SU-DHL-6 (cell line): ENCODE results near the gene ARFGAP1.

ENCODE experiments used
- H2AFZ ChIP-seq: fragments of 200-600 bp; sonication (generic); 2 replicates; pipeline ENCODE4 v1.6.1; 2014; ENCODE audit warnings: low read depth, mild to moderate bottlenecking, moderate library complexity, mixed read lengths, antibody characterized with exemption, low read length; ENCODE audit not compliant: severe bottlenecking
- H3F3A ChIP-seq: fragments of 200-600 bp; shearing (Covaris generic); 2 replicates; pipeline ENCODE4 v1.6.0; 2016; ENCODE audit warnings: antibody characterized with exemption, mild to moderate bottlenecking; ENCODE audit not compliant: insufficient read depth
- H3K27ac ChIP-seq: fragments of 200-600 bp; sonication (generic); 2 replicates; pipeline ENCODE4 v1.5.1; 2016; ENCODE audit warnings: low read depth, mild to moderate bottlenecking, low read length, moderate library complexity, mixed read lengths
- H3K27me3 ChIP-seq: fragments of 200-600 bp; sonication (generic), shearing (Covaris generic); 2 replicates; pipeline ENCODE4 v1.6.0; 2014; ENCODE audit warnings: mild to moderate bottlenecking, low read length
- H3K36me3 ChIP-seq: fragments of 200-600 bp; sonication (generic); 2 replicates; pipeline ENCODE4 v1.6.1; 2014; ENCODE audit warnings: mild to moderate bottlenecking, low read length, mixed read lengths
- H3K4me2 ChIP-seq: fragments of 300-600, 200-600 bp; shearing (Covaris generic), sonication (generic); 2 replicates; pipeline ENCODE4 v1.6.0; 2014; ENCODE audit warnings: low read length, low read depth, mild to moderate bottlenecking; ENCODE audit not compliant: poor library complexity, severe bottlenecking
- H3K4me3 ChIP-seq: fragments of 200-600 bp; sonication (generic); 2 replicates; pipeline ENCODE4 v1.5.1; 2014; ENCODE audit warnings: antibody characterized with exemption, low read length, mild to moderate bottlenecking, mixed read lengths; ENCODE audit not compliant: insufficient read depth, poor library complexity, severe bottlenecking
- H3K79me2 ChIP-seq: fragments of 200-600 bp; sonication (generic); 2 replicates; pipeline ENCODE4 v1.6.1; 2014; ENCODE audit warnings: mild to moderate bottlenecking, low read length, moderate library complexity; ENCODE audit not compliant: insufficient read depth
- H3K9ac ChIP-seq: fragments of 200-600 bp; sonication (generic); 2 replicates; pipeline ENCODE4 v1.7.0; 2014; ENCODE audit warnings: mild to moderate bottlenecking, low read length
- H3K9me2 ChIP-seq: fragments of 200-600 bp; sonication (generic); replicated peaks from 2 replicates; pipeline ENCODE4 v1.6.1; 2014; ENCODE audit warnings: low read length; ENCODE audit not compliant: insufficient read depth
- H3K9me3 ChIP-seq: fragments of 200-600 bp; sonication (generic); 2 replicates; pipeline ENCODE4 v1.6.1; 2014; ENCODE audit warnings: low read length, mixed read lengths; ENCODE audit not compliant: insufficient read depth
- H4K20me1 ChIP-seq: fragments of 200-600 bp; sonication (generic); 2 replicates; pipeline ENCODE4 v1.6.1; 2014; ENCODE audit warnings: low read depth, mild to moderate bottlenecking, antibody characterized with exemption, low read length, moderate library complexity, mixed read lengths
- EZH2phosphoT487 ChIP-seq: fragments of 200-600 bp; sonication (generic), shearing (Covaris generic); conservative IDR thresholded peaks from 2 replicates; pipeline ENCODE4 v1.6.1; 2018; ENCODE audit warnings: mild to moderate bottlenecking, antibody characterized with exemption, low read length, moderate library complexity, mixed read lengths
- TF ChIP-seq, protein P1 (sequence below): fragments of 200-600 bp; sonication (generic); IDR thresholded peaks from one replicate; pipeline ENCODE4 v1.5.1; 2017; ENCODE audit warnings: antibody characterized with exemption, mild to moderate bottlenecking, low read length, moderate library complexity; ENCODE audit not compliant: insufficient read depth, poor library complexity, severe bottlenecking

Gene ARFGAP1

DNA sequence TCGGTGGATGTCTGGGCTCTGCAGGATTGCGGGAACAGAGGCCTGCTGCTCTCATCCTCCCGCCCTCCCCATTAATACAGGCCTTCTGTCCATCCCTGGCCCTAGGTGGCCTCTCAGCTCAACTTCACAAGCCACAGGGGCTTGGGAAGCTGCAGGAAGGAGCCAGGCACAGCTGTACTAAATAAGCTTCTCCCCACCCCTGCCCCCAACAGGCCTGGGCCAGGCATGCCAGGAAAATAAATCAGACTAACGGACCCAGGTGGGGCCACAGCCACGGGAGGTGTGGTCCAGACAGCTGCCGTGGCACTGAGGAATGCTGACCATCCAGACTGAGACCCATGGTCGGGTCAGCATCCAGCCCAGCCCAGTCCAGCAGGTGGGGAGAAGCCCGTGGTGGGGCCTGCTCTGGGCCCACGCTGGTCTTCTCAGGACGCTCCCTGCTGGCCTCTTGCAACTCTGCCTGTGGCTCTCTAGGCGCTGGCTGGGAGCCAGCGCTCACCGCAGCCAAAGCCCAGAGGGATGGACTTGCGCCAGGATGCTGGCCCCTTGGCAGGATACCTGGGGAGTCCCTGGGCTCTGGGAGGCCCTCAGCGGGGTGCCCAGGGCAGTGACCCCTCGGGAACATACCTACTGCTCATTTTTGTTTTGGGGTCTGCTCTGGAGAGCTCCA is 48.1 kb upstream of the ARFGAP1 start:
- no peaks in the 10 kb centered on the region for H3K36me3 ChIP-seq
- H3K9me3 ChIP-seq = no peaks in the 10 kb centered on the region
- H3K4me2 ChIP-seq = no peak overlapping the region
- H2AFZ ChIP-seq = no peak overlapping the region
- H3K27me3 ChIP-seq = no peaks in the 10 kb centered on the region
- TF ChIP-seq, protein P1, sequence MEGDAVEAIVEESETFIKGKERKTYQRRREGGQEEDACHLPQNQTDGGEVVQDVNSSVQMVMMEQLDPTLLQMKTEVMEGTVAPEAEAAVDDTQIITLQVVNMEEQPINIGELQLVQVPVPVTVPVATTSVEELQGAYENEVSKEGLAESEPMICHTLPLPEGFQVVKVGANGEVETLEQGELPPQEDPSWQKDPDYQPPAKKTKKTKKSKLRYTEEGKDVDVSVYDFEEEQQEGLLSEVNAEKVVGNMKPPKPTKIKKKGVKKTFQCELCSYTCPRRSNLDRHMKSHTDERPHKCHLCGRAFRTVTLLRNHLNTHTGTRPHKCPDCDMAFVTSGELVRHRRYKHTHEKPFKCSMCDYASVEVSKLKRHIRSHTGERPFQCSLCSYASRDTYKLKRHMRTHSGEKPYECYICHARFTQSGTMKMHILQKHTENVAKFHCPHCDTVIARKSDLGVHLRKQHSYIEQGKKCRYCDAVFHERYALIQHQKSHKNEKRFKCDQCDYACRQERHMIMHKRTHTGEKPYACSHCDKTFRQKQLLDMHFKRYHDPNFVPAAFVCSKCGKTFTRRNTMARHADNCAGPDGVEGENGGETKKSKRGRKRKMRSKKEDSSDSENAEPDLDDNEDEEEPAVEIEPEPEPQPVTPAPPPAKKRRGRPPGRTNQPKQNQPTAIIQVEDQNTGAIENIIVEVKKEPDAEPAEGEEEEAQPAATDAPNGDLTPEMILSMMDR = no peak
- no peak for TF ChIP-seq EZH2phosphoT487
- no peak overlapping the region for H3K9ac ChIP-seq
- H3K79me2 ChIP-seq = no peaks in the 10 kb centered on the region
- H3K4me3 ChIP-seq = no peak overlapping the region
- H4K20me1 ChIP-seq = no peaks in the 10 kb centered on the region
- H3F3A ChIP-seq = no peaks in the 10 kb centered on the region
- H3K9me2 ChIP-seq = no peaks in the 10 kb centered on the region
- H3K27ac ChIP-seq = no peak overlapping the region

DNA sequence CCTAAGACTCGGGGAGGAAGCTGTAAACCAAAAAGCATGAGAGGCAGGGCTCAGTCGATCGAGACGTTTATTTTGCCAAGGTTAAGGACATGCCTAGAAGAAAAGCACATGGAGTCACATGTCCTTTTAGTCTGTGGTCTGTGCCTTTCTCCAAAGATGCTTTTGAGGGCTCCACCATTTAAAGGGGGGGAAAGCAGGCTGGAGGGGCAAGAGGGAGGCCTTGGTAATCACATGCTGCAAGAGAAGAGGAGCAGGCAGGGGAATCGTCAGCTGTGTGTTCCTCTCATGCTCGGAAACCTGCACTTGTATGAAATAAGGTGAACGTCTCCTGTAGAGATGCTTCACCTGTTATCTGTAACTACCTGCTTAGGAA is 47.5 kb upstream of the ARFGAP1 start:
- Histone ChIP-seq H3K36me3 (no peaks in the 10 kb centered on the region), H3K4me2 (no peak overlapping the region), H3F3A (no peaks in the 10 kb centered on the region), H3K9ac (no peak overlapping the region), H3K9me3 (no peaks in the 10 kb centered on the region), H4K20me1 (no peaks in the 10 kb centered on the region), H2AFZ (no peak overlapping the region), H3K79me2 (no peaks in the 10 kb centered on the region), H3K27me3 (no peaks in the 10 kb centered on the region), H3K9me2 (no peaks in the 10 kb centered on the region), H3K4me3 (no peak overlapping the region), H3K27ac (no peak overlapping the region)
- TF ChIP-seq, protein P1 = no peak

- no peaks in the 10 kb centered on the region for H3K79me2 ChIP-seq
- H4K20me1 ChIP-seq = no peaks in the 10 kb centered on the region
- no peaks in the 10 kb centered on the region for H3F3A ChIP-seq
- no peaks in the 10 kb centered on the region for H3K9me2 ChIP-seq
- H2AFZ ChIP-seq = no peak overlapping the region
- no peak overlapping the region for H3K4me2 ChIP-seq
- H3K36me3 ChIP-seq = no peaks in the 10 kb centered on the region
- no peak overlapping the region for H3K27ac ChIP-seq
- no peak overlapping the region for H3K9ac ChIP-seq
- TF ChIP-seq, protein P1 = no peak
- TF ChIP-seq EZH2phosphoT487 = no peak
- H3K4me3 ChIP-seq = no peak overlapping the region
- H3K9me3 ChIP-seq = no peaks in the 10 kb centered on the region
- H3K27me3 ChIP-seq = no peaks in the 10 kb centered on the region
Measured at GRCh38 chr20:63226042-63226943, 46.3 kb upstream of the ARFGAP1 start.
